Stomach (tissue), 4 donors: ENCODE measurements around the gene PLXNA2.

ENCODE experiments used
- POLR2A ChIP-seq, 4 donors: fragments of 450-650 bp; IDR thresholded peaks; one replicate each; pipeline ENCODE4 v1.6.1; 2016; ENCODE audit warnings: antibody characterized with exemption in 4 of 4, control low read depth in 2 of 4, mild to moderate bottlenecking in 1 of 4, moderate library complexity in 1 of 4
- POLR2AphosphoS5 ChIP-seq, 3 donors: sonication (generic); formaldehyde crosslinking; IDR thresholded peaks; one replicate each; pipeline ENCODE4 v1.6.1; 2016; ENCODE audit warnings: antibody characterized with exemption in 3 of 3
- TF ChIP-seq, protein P1 (sequence below), 7 experiments: fragments of 450-650 bp in 4 of 7; fragments of 200-600 bp in 3 of 7; sonication (generic) in 3 of 7; IDR thresholded peaks; one replicate each; pipeline ENCODE4 v1.5.1; 2016 to 2019; ENCODE audit warnings: antibody characterized with exemption in 7 of 7, control low read depth in 2 of 7, mild to moderate bottlenecking in 1 of 7

DNA sequence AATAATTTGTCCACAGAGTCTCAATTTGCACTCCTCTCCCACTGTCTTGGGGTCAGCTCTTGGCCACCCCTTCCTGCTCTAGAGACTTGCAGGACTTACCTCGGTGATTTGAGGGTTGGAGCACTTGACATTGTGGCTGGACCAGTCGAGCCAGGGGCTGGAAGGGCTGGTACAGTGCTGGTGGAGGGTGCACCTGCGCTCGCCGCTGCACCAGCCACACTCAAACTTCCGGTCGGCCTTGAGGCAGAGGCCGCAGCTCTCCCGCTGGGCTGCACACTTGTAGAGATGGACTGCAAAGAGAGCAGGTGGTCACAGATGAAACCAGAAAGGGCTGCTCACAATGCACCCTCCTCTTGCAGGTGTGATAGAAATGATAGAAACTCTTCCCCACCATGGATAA, 165.0 kb downstream of the PLXNA2 start:
- TF ChIP-seq, protein P1, sequence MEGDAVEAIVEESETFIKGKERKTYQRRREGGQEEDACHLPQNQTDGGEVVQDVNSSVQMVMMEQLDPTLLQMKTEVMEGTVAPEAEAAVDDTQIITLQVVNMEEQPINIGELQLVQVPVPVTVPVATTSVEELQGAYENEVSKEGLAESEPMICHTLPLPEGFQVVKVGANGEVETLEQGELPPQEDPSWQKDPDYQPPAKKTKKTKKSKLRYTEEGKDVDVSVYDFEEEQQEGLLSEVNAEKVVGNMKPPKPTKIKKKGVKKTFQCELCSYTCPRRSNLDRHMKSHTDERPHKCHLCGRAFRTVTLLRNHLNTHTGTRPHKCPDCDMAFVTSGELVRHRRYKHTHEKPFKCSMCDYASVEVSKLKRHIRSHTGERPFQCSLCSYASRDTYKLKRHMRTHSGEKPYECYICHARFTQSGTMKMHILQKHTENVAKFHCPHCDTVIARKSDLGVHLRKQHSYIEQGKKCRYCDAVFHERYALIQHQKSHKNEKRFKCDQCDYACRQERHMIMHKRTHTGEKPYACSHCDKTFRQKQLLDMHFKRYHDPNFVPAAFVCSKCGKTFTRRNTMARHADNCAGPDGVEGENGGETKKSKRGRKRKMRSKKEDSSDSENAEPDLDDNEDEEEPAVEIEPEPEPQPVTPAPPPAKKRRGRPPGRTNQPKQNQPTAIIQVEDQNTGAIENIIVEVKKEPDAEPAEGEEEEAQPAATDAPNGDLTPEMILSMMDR (IDR thresholded peaks at IDR 0.05) = no peak
- no peak for TF ChIP-seq POLR2AphosphoS5 (IDR thresholded peaks at IDR 0.05)
- no peak for TF ChIP-seq POLR2A (IDR thresholded peaks at IDR 0.05)
